Spleen (tissue), 11 donors: Measurements from ENCODE around the gene FGGY. TPM values are rescaled to one million over a fixed set of nuclear protein-coding genes. Genes with fewer than 3 reads are reported as not detected.

ENCODE experiments used
- DNase-seq: peaks from one replicate; pipeline ENCODE4 v3.0.0-alpha.2; 2020
- H3K27ac ChIP-seq, 8 donors: fragments of 200-600 bp; sonication (generic) in 7 of 8; 1 replicate in 4 of 8; 2 replicates in 4 of 8; pipeline versions ENCODE4 v1.5.0 to v1.8.0; 2016 to 2021; ENCODE audit warnings: inconsistent platforms in 4 of 8, mild to moderate bottlenecking in 4 of 8, moderate library complexity in 1 of 8
- H3K27me3 ChIP-seq, 7 donors: fragments of 200-600 bp; sonication (generic) in 6 of 7; replicated peaks in 1 of 7; 1 replicate in 4 of 7; 2 replicates in 3 of 7; pipeline versions ENCODE4 v1.5.0 to v1.8.0; 2016 to 2021; ENCODE audit warnings: inconsistent platforms in 3 of 7, mild to moderate bottlenecking in 1 of 7
- H3K36me3 ChIP-seq, 6 donors: fragments of 200-600 bp; sonication (generic) in 5 of 6; 1 replicate in 4 of 6; 2 replicates in 2 of 6; pipeline versions ENCODE4 v1.5.0 to v1.8.0; 2016 to 2021; ENCODE audit warnings: inconsistent platforms in 2 of 6
- H3K4me1 ChIP-seq, 6 donors: fragments of 200-600 bp; sonication (generic) in 5 of 6; 1 replicate in 3 of 6; 2 replicates in 3 of 6; pipeline versions ENCODE4 v1.5.0 to v1.8.0; 2016 to 2021; ENCODE audit warnings: inconsistent platforms in 3 of 6
- H3K4me3 ChIP-seq, 8 donors: fragments of 200-600 bp; sonication (generic) in 7 of 8; 1 replicate in 4 of 8; 2 replicates in 4 of 8; pipeline versions ENCODE4 v1.5.0 to v1.8.0; 2016 to 2021; ENCODE audit warnings: inconsistent platforms in 4 of 8, mild to moderate bottlenecking in 4 of 8, moderate library complexity in 2 of 8
- H3K9me3 ChIP-seq, 8 donors: fragments of 200-600 bp; sonication (generic) in 7 of 8; 1 replicate in 4 of 8; 2 replicates in 4 of 8; pipeline versions ENCODE4 v1.5.0 to v1.8.0; 2016 to 2021; ENCODE audit warnings: inconsistent platforms in 4 of 8
- POLR2A ChIP-seq, 3 donors: fragments of 450-650 bp; IDR thresholded peaks; one replicate each; pipeline ENCODE4 v1.5.1; 2017; ENCODE audit warnings: antibody characterized with exemption in 3 of 3, mild to moderate bottlenecking in 1 of 3
- POLR2AphosphoS5 ChIP-seq, 3 donors: sonication (generic); formaldehyde crosslinking; IDR thresholded peaks; one replicate each; pipeline ENCODE4 v1.5.1; 2017; ENCODE audit warnings: antibody characterized with exemption in 3 of 3
- WGBS, 5 donors: extraction: QIAGEN DNeasy Blood & Tissue Kit in 3 of 5; methylation state at CpG; one replicate each; pipeline versions ENCODE4 v1.1.5 to v1.1.7; 2013 to 2018; 5-methylcytosine and 5-hydroxymethylcytosine counted together
- intact Hi-C: fragments of 100-400 bp; cut with DNase I; formaldehyde crosslinking; loops from one replicate; pipeline ENCODE4 v1.15.0; 2023; ENCODE audit warnings: low total_unique reads
- polyA plus RNA-seq, 3 donors: library from polyadenylated mRNA; stranded (reverse); fragments of 200-250 nt; gene quantifications; one replicate each; pipeline ENCODE4 v1.2.1, GENCODE V29; 2013
- total RNA-seq, 7 donors: library from RNA; depleted of rRNA in 3 of 7; stranded (reverse); fragments of >200 nt in 3 of 7; fragmentation: NEBNext Ultra II Directional in 4 of 7; extraction: Animal tissue kit (Norgen Biotek cat#: 25700) in 4 of 7; gene quantifications; one replicate each; pipeline versions ENCODE4 v1.1.0 to v1.2.1, GENCODE V29; 2016 to 2021
- TF ChIP-seq, protein P1 (sequence below), 11 experiments: fragments of 200-600 bp in 7 of 11; fragments of 450-650 bp in 4 of 11; sonication (generic) in 4 of 11; IDR thresholded peaks in 8 of 11; conservative IDR thresholded peaks in 3 of 11; 1 replicate in 7 of 11; 2 replicates in 4 of 11; pipeline versions ENCODE4 v1.4.0 to v1.8.0; 2016 to 2021; ENCODE audit warnings: antibody characterized with exemption in 11 of 11, inconsistent platforms in 4 of 11, mild to moderate bottlenecking in 1 of 11
- donor health status: healthy with polysubstance abuse.
- donor health status: DM: no; HTN: no; CAD: no; lungs with moderate emphysema.
- donor health status: DM: no; HTN: no; CAD: no.
- donor health status: Bipolar disorder and iron deficiency.
- donor health status: healthy.
- donor health status: DM: no; HTN: no; CAD: no.
- donor health status: DM: yes; HTN: yes; CAD: no.

The FGGY gene
- total and polyA plus RNA-seq, 10 donors: 1.7 to 27.8 (median 13.2) TPM

- intact Hi-C loops: no loop called here
- Histone ChIP-seq H3K36me3 (no peaks in the 10 kb centered on the region), H3K4me1 (no peaks in the 10 kb centered on the region), H3K9me3 (no peaks in the 10 kb centered on the region), H3K4me3 (no peak overlapping the region), H3K27me3 (no peaks in the 10 kb centered on the region), H3K27ac (no peak overlapping the region)
- TF ChIP-seq, protein P1, sequence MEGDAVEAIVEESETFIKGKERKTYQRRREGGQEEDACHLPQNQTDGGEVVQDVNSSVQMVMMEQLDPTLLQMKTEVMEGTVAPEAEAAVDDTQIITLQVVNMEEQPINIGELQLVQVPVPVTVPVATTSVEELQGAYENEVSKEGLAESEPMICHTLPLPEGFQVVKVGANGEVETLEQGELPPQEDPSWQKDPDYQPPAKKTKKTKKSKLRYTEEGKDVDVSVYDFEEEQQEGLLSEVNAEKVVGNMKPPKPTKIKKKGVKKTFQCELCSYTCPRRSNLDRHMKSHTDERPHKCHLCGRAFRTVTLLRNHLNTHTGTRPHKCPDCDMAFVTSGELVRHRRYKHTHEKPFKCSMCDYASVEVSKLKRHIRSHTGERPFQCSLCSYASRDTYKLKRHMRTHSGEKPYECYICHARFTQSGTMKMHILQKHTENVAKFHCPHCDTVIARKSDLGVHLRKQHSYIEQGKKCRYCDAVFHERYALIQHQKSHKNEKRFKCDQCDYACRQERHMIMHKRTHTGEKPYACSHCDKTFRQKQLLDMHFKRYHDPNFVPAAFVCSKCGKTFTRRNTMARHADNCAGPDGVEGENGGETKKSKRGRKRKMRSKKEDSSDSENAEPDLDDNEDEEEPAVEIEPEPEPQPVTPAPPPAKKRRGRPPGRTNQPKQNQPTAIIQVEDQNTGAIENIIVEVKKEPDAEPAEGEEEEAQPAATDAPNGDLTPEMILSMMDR (IDR thresholded peaks at IDR 0.05 in 8 of 11, conservative IDR thresholded peaks at IDR 0.05 in 3 of 11): no peak
- TF ChIP-seq POLR2A (IDR thresholded peaks at IDR 0.05) (no peak), POLR2AphosphoS5 (IDR thresholded peaks at IDR 0.05) (no peak)
- DNase-seq: no peak
- WGBS, 5 donors: 82 to 94% (median 88%) methylated on average over 5 of the region's 5 CpGs
Measured at GRCh38 chr1:59279645-59280044, 17.2 kb upstream of the FGGY start.

DNA sequence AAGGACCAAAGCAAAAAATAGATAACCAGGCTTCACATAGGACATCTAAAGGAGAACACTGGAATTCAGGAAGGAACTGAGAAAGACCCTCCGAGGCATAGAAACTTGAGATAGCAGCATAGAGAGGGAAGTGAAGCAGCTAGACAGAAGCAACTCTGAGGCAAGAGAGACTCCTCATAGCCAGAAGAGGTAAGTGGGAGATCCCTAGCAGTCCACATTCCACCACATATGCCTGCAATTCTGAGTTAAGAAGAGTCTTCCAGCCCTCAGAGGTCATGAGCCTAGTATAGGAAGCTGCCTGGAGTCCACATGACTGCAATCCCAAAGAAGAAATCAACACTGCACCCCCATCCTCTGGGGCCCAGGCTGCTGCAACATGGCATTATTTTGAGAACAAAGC is 13.9 kb upstream of the FGGY start:
- intact Hi-C loops: no loop called here
- no peak for DNase-seq
- H3K4me1 ChIP-seq: no peaks in the 10 kb centered on the region
- TF ChIP-seq POLR2A (IDR thresholded peaks at IDR 0.05) (no peak), POLR2AphosphoS5 (IDR thresholded peaks at IDR 0.05) (no peak)
- TF ChIP-seq, protein P1 (IDR thresholded peaks at IDR 0.05 in 8 of 11, conservative IDR thresholded peaks at IDR 0.05 in 3 of 11): no peak
- H3K9me3 ChIP-seq: no peaks in the 10 kb centered on the region
- H3K27ac ChIP-seq: no peak overlapping the region
- WGBS, 5 donors: 29 to 60% (median 52%) methylated on average over 1 of the region's 1 CpG
- no peaks in the 10 kb centered on the region for H3K27me3 ChIP-seq
- no peak overlapping the region for H3K4me3 ChIP-seq
- H3K36me3 ChIP-seq: no peaks in the 10 kb centered on the region

GRCh38 chr1:59285691-59286090 is 11.2 kb upstream of the FGGY start:
- peaks cover 0 to 6% (median 0%) of the 10 kb centered on the region in 6 donors for H3K4me1 ChIP-seq
- intact Hi-C loops: no loop called here
- WGBS, 5 donors: 89 to 95% (median 92%) methylated on average over 4 of the region's 4 CpGs

GRCh38 chr1:59288046-59288445 is 8.8 kb upstream of the FGGY start:
- Histone ChIP-seq H3K27me3 (no peaks in the 10 kb centered on the region), H3K4me1 (peaks cover 5 to 26% (median 16%) of the 10 kb centered on the region in 6 donors), H3K36me3 (no peaks in the 10 kb centered on the region), H3K9me3 (no peaks in the 10 kb centered on the region), H3K4me3 (no peak overlapping the region), H3K27ac (no peak overlapping the region)
- DNase-seq: no peak
- TF ChIP-seq POLR2AphosphoS5 (IDR thresholded peaks at IDR 0.05): no peak
- TF ChIP-seq, protein P1 (IDR thresholded peaks at IDR 0.05 in 8 of 11, conservative IDR thresholded peaks at IDR 0.05 in 3 of 11): no peak
- no peak for TF ChIP-seq POLR2A (IDR thresholded peaks at IDR 0.05)
- WGBS, 5 donors: 78 to 88% (median 86%) methylated on average over 3 of the region's 3 CpGs
- intact Hi-C loops: no loop called here

More at GRCh38 chr1:59285691-59286090, 11.2 kb upstream of the FGGY start:
- H3K27ac ChIP-seq: no peak overlapping the region
- no peaks in the 10 kb centered on the region for H3K9me3 ChIP-seq
- DNase-seq: no peak
- TF ChIP-seq, protein P1 (IDR thresholded peaks at IDR 0.05 in 8 of 11, conservative IDR thresholded peaks at IDR 0.05 in 3 of 11): no peak
- TF ChIP-seq POLR2A (IDR thresholded peaks at IDR 0.05): no peak
- TF ChIP-seq POLR2AphosphoS5 (IDR thresholded peaks at IDR 0.05): no peak
- H3K36me3 ChIP-seq: no peaks in the 10 kb centered on the region
- H3K4me3 ChIP-seq: no peak overlapping the region
- H3K27me3 ChIP-seq: no peaks in the 10 kb centered on the region
